Esophagus muscularis mucosa (tissue), 4 donors: ENCODE measurements around the gene INKA2. TPM values are rescaled to one million over a fixed set of nuclear protein-coding genes. Genes with fewer than 3 reads are reported as not detected.

Experiments used
- DNase-seq: peaks from one replicate; pipeline ENCODE4 v3.0.0-alpha.2; 2017; ENCODE audit errors: extremely low spot score
- H3K27ac ChIP-seq, 4 donors: fragments of 200-600 bp; sonication (generic); replicated peaks in 1 of 4; 1 replicate in 3 of 4; 2 replicates in 1 of 4; pipeline ENCODE4 v1.5.1; 2016 to 2019; ENCODE audit warnings: mild to moderate bottlenecking in 1 of 4
- H3K27me3 ChIP-seq, 4 donors: fragments of 200-600 bp; sonication (generic); one replicate each; pipeline versions ENCODE4 v1.5.1 to v1.6.0; 2016 to 2019
- H3K36me3 ChIP-seq, 4 donors: fragments of 200-600 bp; sonication (generic); one replicate each; pipeline ENCODE4 v1.5.1; 2016 to 2019
- H3K4me1 ChIP-seq, 4 donors: fragments of 200-600 bp; sonication (generic); one replicate each; pipeline ENCODE4 v1.5.1; 2016 to 2019
- H3K4me3 ChIP-seq, 4 donors: fragments of 200-600 bp; sonication (generic); 1 replicate in 2 of 4; 2 replicates in 2 of 4; pipeline ENCODE4 v1.5.1; 2016 to 2019; ENCODE audit warnings: mild to moderate bottlenecking in 4 of 4, moderate library complexity in 1 of 4
- H3K9me3 ChIP-seq, 4 donors: fragments of 200-600 bp; sonication (generic); 1 replicate in 3 of 4; 2 replicates in 1 of 4; pipeline ENCODE4 v1.5.1; 2016 to 2019
- CTCF ChIP-seq, 3 experiments: fragments of 200-600 bp in 2 of 3; fragments of 450-650 bp in 1 of 3; sonication (generic) in 2 of 3; IDR thresholded peaks; one replicate each; pipeline ENCODE4 v1.5.1; 2017 to 2019; ENCODE audit warnings: antibody characterized with exemption in 3 of 3, mild to moderate bottlenecking in 2 of 3, moderate library complexity in 1 of 3
- EP300 ChIP-seq: sonication (generic); formaldehyde crosslinking; IDR thresholded peaks from one replicate; pipeline ENCODE4 v1.6.1; 2017; ENCODE audit warnings: antibody characterized with exemption
- POLR2A ChIP-seq: fragments of 450-650 bp; IDR thresholded peaks from one replicate; pipeline ENCODE4 v1.6.1; 2017; ENCODE audit warnings: antibody characterized with exemption, moderate library complexity, mild to moderate bottlenecking, low read depth
- POLR2AphosphoS5 ChIP-seq, 2 donors: sonication (generic); formaldehyde crosslinking; IDR thresholded peaks; one replicate each; pipeline ENCODE4 v1.6.1; 2017; ENCODE audit warnings: antibody characterized with exemption in 2 of 2
- WGBS: methylation state at CpG from one replicate; pipeline ENCODE4 v1.1.5; 2018; 5-methylcytosine and 5-hydroxymethylcytosine counted together
- intact Hi-C: fragments of 100-400 bp; cut with DNase I; formaldehyde crosslinking; loops from one replicate; pipeline ENCODE4 v1.15.1; 2023
- total RNA-seq, 4 donors: library from RNA; depleted of rRNA; stranded (reverse); fragments of >200 nt; gene quantifications; one replicate each; pipeline versions ENCODE4 v1.1.0 to v1.2.1, GENCODE V29; 2016

INKA2 gene
- total RNA-seq, 4 donors from 2014 or later = 4.0 to 10.8 (median 8.5) TPM

GRCh38 chr1:111775966-111776365 is 36.8 kb upstream of the INKA2 start:
- Histone ChIP-seq H3K9me3 (no peaks in the 10 kb centered on the region), H3K36me3 (peaks cover 7 to 36% (median 21%) of the 10 kb centered on the region in 4 donors), H3K4me3 (no peak overlapping the region), H3K4me1 (peaks cover 0 to 11% (median 1%) of the 10 kb centered on the region in 4 donors), H3K27ac (peak overlapping the region in 1 of 4 donors; percentile 6), H3K27me3 (no peaks in the 10 kb centered on the region)
- DNase-seq = no peak
- 69% methylated on average over 7 of the region's 9 CpGs for WGBS
- TF ChIP-seq CTCF (IDR thresholded peaks at IDR 0.05) (no peak), POLR2AphosphoS5 (IDR thresholded peaks at IDR 0.05) (no peak), POLR2A (no peak), EP300 (no peak)
- intact Hi-C loops = no loop called here

GRCh38 chr1:111770916-111771315 is 31.7 kb upstream of the INKA2 start:
- TF ChIP-seq POLR2A (no peak), POLR2AphosphoS5 (IDR thresholded peaks at IDR 0.05) (no peak), EP300 (no peak), CTCF (IDR thresholded peaks at IDR 0.05) (no peak)
- intact Hi-C loops = no loop called here
- H3K27ac ChIP-seq = no peak overlapping the region

GRCh38 chr1:111769517-111770146 is 30.4 kb upstream of the INKA2 start:
- Histone ChIP-seq H3K4me3 (no peak overlapping the region), H3K27ac (peak overlapping the region in 2 of 4 donors; percentile 7 to 9), H3K27me3 (no peaks in the 10 kb centered on the region), H3K36me3 (peaks cover 8 to 41% (median 31%) of the 10 kb centered on the region in 4 donors), H3K9me3 (no peaks in the 10 kb centered on the region), H3K4me1 (peaks cover 0 to 24% (median 22%) of the 10 kb centered on the region in 4 donors)
- intact Hi-C loops = loop anchor here (10.0 kb wide), 1 partner anchor 545 kb away; the partner anchor contains the start of gene CHI3L2
- TF ChIP-seq CTCF (IDR thresholded peaks at IDR 0.05) (peak; percentile 78 to 85 (median 78)), POLR2AphosphoS5 (IDR thresholded peaks at IDR 0.05) (no peak)
- 37% methylated on average over 6 of the region's 6 CpGs for WGBS
- DNase-seq = no peak

More at GRCh38 chr1:111770916-111771315, 31.7 kb upstream of the INKA2 start:
- H3K36me3 ChIP-seq = peaks cover 3 to 32% (median 23%) of the 10 kb centered on the region in 4 donors
- H3K4me3 ChIP-seq = no peak overlapping the region
- no peak for DNase-seq
- H3K4me1 ChIP-seq = peaks cover 0 to 24% (median 22%) of the 10 kb centered on the region in 4 donors
- WGBS = 82% methylated on average over 4 of the region's 4 CpGs
- H3K9me3 ChIP-seq = no peaks in the 10 kb centered on the region
- H3K27me3 ChIP-seq = no peaks in the 10 kb centered on the region

- no peaks in the 10 kb centered on the region for H3K9me3 ChIP-seq
- intact Hi-C loops = loop anchor here (10.0 kb wide), 1 partner anchor 544 kb away; the partner anchor contains the start of gene CHI3L2
These were observed 29.4 kb upstream of the INKA2 start for GRCh38 chr1:111768625-111769024.

More at GRCh38 chr1:111768625-111769024, 29.4 kb upstream of the INKA2 start:
- Histone ChIP-seq H3K27me3 (no peaks in the 10 kb centered on the region), H3K36me3 (peaks cover 17 to 51% (median 32%) of the 10 kb centered on the region in 4 donors), H3K27ac (peak overlapping the region in 2 of 4 donors; percentile 3 to 26), H3K4me1 (peaks cover 0 to 24% (median 22%) of the 10 kb centered on the region in 4 donors), H3K4me3 (no peak overlapping the region)
- TF ChIP-seq CTCF (IDR thresholded peaks at IDR 0.05) = no peak
- TF ChIP-seq POLR2AphosphoS5 (IDR thresholded peaks at IDR 0.05) = no peak
- no peak for TF ChIP-seq EP300
- no peak for TF ChIP-seq POLR2A
- DNase-seq = no peak
